Tibial nerve (tissue), 4 donors: ENCODE data around the gene TRAF3IP3. TPM values are rescaled to one million over a fixed set of nuclear protein-coding genes. Genes with fewer than 3 reads are reported as not detected.
A peak's percentile ranks its signal among the peaks of the same experiment; 100 is the strongest.

ENCODE experiments used
- DNase-seq, 2 donors: peaks; one replicate each; pipeline ENCODE4 v3.0.0-alpha.2; 2019; ENCODE audit warnings: low spot score in 2 of 2
- H3K27ac ChIP-seq, 4 donors: fragments of 200-600 bp; sonication (generic) in 3 of 4; one replicate each; pipeline ENCODE4 v1.5.1; 2017 to 2019; ENCODE audit warnings: mild to moderate bottlenecking in 1 of 4
- H3K27me3 ChIP-seq, 2 donors: fragments of 200-600 bp; sonication (generic) in 1 of 2; one replicate each; pipeline versions ENCODE4 v1.5.1 to v1.6.0; 2017 to 2019
- H3K36me3 ChIP-seq, 3 donors: fragments of 200-600 bp; sonication (generic); one replicate each; pipeline ENCODE4 v1.5.1; 2018 to 2019
- H3K4me1 ChIP-seq, 4 donors: fragments of 200-600 bp; sonication (generic) in 3 of 4; one replicate each; pipeline ENCODE4 v1.5.1; 2017 to 2019
- H3K4me3 ChIP-seq, 4 donors: fragments of 200-600 bp; sonication (generic) in 3 of 4; one replicate each; pipeline ENCODE4 v1.5.1; 2017 to 2019; ENCODE audit warnings: mild to moderate bottlenecking in 1 of 4, moderate library complexity in 1 of 4
- H3K9me3 ChIP-seq, 4 donors: fragments of 200-600 bp; sonication (generic) in 3 of 4; one replicate each; pipeline ENCODE4 v1.5.1; 2017 to 2019
- CTCF ChIP-seq, 5 experiments: fragments of 200-600 bp in 3 of 5; fragments of 450-650 bp in 2 of 5; sonication (generic) in 3 of 5; IDR thresholded peaks; one replicate each; pipeline ENCODE4 v1.5.1; 2016 to 2019; ENCODE audit warnings: antibody characterized with exemption in 5 of 5, mild to moderate bottlenecking in 3 of 5, moderate library complexity in 2 of 5
- EP300 ChIP-seq, 2 donors: sonication (generic); formaldehyde crosslinking; IDR thresholded peaks; one replicate each; pipeline ENCODE4 v1.6.1; 2017; ENCODE audit warnings: antibody characterized with exemption in 2 of 2, mild to moderate bottlenecking in 1 of 2
- POLR2A ChIP-seq, 2 donors: fragments of 450-650 bp; IDR thresholded peaks; one replicate each; pipeline ENCODE4 v1.6.1; 2017; ENCODE audit warnings: antibody characterized with exemption in 2 of 2, mild to moderate bottlenecking in 2 of 2, moderate library complexity in 2 of 2
- WGBS, 2 donors: methylation state at CpG; one replicate each; pipeline ENCODE4 v1.1.5; 2018; 5-methylcytosine and 5-hydroxymethylcytosine counted together
- total RNA-seq, 4 donors: library from RNA; depleted of rRNA; stranded (reverse); fragments of >200 nt; gene quantifications; one replicate each; pipeline ENCODE4 v1.1.0, GENCODE V29; 2016

The TRAF3IP3 gene
- total RNA-seq, 4 donors from 2014 or later, result 0.87 to 8.0 (median 2.3) TPM

GRCh38 chr1:209737118-209737505 lies 18.7 kb upstream of the TRAF3IP3 start:
- DNase-seq, result no peak
- WGBS, 2 donors, result 79 to 86% methylated on average over 5 of the region's 5 CpGs
- no peak for TF ChIP-seq EP300 (IDR thresholded peaks at IDR 0.05)
- TF ChIP-seq POLR2A (IDR thresholded peaks at IDR 0.05), result no peak
- no peak for TF ChIP-seq CTCF (IDR thresholded peaks at IDR 0.05)
- Histone ChIP-seq H3K9me3 (no peaks in the 10 kb centered on the region), H3K36me3 (no peaks in the 10 kb centered on the region), H3K27ac (no peak overlapping the region), H3K4me3 (no peak overlapping the region), H3K4me1 (peaks cover 0 to 29% (median 0%) of the 10 kb centered on the region in 4 donors), H3K27me3 (no peaks in the 10 kb centered on the region)

GRCh38 chr1:209738270-209738669 lies 17.6 kb upstream of the TRAF3IP3 start:
- Histone ChIP-seq H3K4me3 (no peak overlapping the region), H3K27ac (no peak overlapping the region), H3K9me3 (no peaks in the 10 kb centered on the region), H3K4me1 (peaks cover 0 to 30% (median 3%) of the 10 kb centered on the region in 4 donors), H3K27me3 (no peaks in the 10 kb centered on the region), H3K36me3 (no peaks in the 10 kb centered on the region)
- no peak for DNase-seq
- no peak for TF ChIP-seq EP300 (IDR thresholded peaks at IDR 0.05)
- no peak for TF ChIP-seq POLR2A (IDR thresholded peaks at IDR 0.05)
- no peak for TF ChIP-seq CTCF (IDR thresholded peaks at IDR 0.05)
- WGBS, 2 donors, result 96 to 100% methylated on average over 1 of the region's 1 CpG

- Histone ChIP-seq H3K27ac (peak overlapping the region in 1 of 4 donors; percentile 77), H3K9me3 (no peaks in the 10 kb centered on the region), H3K4me1 (peaks cover 0 to 20% (median 3%) of the 10 kb centered on the region in 4 donors), H3K36me3 (no peaks in the 10 kb centered on the region), H3K4me3 (no peak overlapping the region), H3K27me3 (no peaks in the 10 kb centered on the region)
- TF ChIP-seq CTCF (IDR thresholded peaks at IDR 0.05), result no peak
- no peak for TF ChIP-seq EP300 (IDR thresholded peaks at IDR 0.05)
- no peak for TF ChIP-seq POLR2A (IDR thresholded peaks at IDR 0.05)
- DNase-seq, result no peak
- 92 to 93% methylated on average over 3 of the region's 3 CpGs for WGBS, 2 donors
These were observed 14.7 kb upstream of the TRAF3IP3 start for GRCh38 chr1:209741193-209741592.

GRCh38 chr1:209741889-209742288 lies 14.0 kb upstream of the TRAF3IP3 start:
- no peak for TF ChIP-seq EP300 (IDR thresholded peaks at IDR 0.05)
- Histone ChIP-seq H3K4me1 (peaks cover 0 to 20% (median 3%) of the 10 kb centered on the region in 4 donors), H3K36me3 (no peaks in the 10 kb centered on the region), H3K27ac (peak overlapping the region in 3 of 4 donors; percentile 52 to 80 (median 77)), H3K9me3 (no peaks in the 10 kb centered on the region), H3K27me3 (no peaks in the 10 kb centered on the region), H3K4me3 (peak overlapping the region in 1 of 4 donors; percentile 31)
- no peak for DNase-seq
- 74 to 79% methylated on average over 2 of the region's 2 CpGs for WGBS, 2 donors

- H3K36me3 ChIP-seq, result no peaks in the 10 kb centered on the region
- 48 to 49% methylated on average over 8 of the region's 8 CpGs for WGBS, 2 donors
- H3K4me3 ChIP-seq, result peak overlapping the region in 1 of 4 donors; percentile 31
- TF ChIP-seq EP300 (IDR thresholded peaks at IDR 0.05) (no peak), CTCF (IDR thresholded peaks at IDR 0.05) (no peak), POLR2A (IDR thresholded peaks at IDR 0.05) (no peak)
- no peaks in the 10 kb centered on the region for H3K27me3 ChIP-seq
- no peak for DNase-seq
- H3K9me3 ChIP-seq, result no peaks in the 10 kb centered on the region
- peak overlapping the region in 3 of 4 donors; percentile 52 to 80 (median 77) for H3K27ac ChIP-seq
- peaks cover 0 to 24% (median 5%) of the 10 kb centered on the region in 4 donors for H3K4me1 ChIP-seq
These were observed 13.3 kb upstream of the TRAF3IP3 start for GRCh38 chr1:209742409-209743144.
